Endodermal cell (in vitro differentiated cells): Measurements from ENCODE around the gene PRODH2. TPM values are rescaled to one million over a fixed set of nuclear protein-coding genes. Genes with fewer than 3 reads are reported as not detected.

Experiments
- DNase-seq: peaks from one replicate; pipeline ENCODE4 v3.0.0-alpha.2; 2017
- H3K27ac ChIP-seq: 2 replicates; pipeline ENCODE4 v1.5.1; 2013; ENCODE audit warnings: mild to moderate bottlenecking, low read depth, low read length, moderate library complexity
- H3K27me3 ChIP-seq: 2 replicates; pipeline ENCODE4 v1.6.1; 2013; ENCODE audit warnings: mild to moderate bottlenecking, low read length, moderate library complexity; ENCODE audit not compliant: insufficient read depth, control insufficient read depth, poor library complexity, severe bottlenecking
- H3K36me3 ChIP-seq: 2 replicates; pipeline ENCODE4 v1.7.0; 2013; ENCODE audit warnings: mild to moderate bottlenecking, low read length, moderate library complexity; ENCODE audit not compliant: control insufficient read depth, insufficient read depth
- H3K4me1 ChIP-seq: one replicate; pipeline ENCODE4 v1.7.0; 2013; ENCODE audit warnings: low read length; ENCODE audit not compliant: control insufficient read depth, insufficient read depth
- H3K4me3 ChIP-seq: 2 replicates; pipeline ENCODE4 v1.5.1; 2013; ENCODE audit warnings: mild to moderate bottlenecking, low read length, moderate library complexity
- H3K9ac ChIP-seq: 2 replicates; pipeline ENCODE4 v1.6.1; 2013; ENCODE audit warnings: mild to moderate bottlenecking, low read length, moderate library complexity; ENCODE audit not compliant: poor library complexity, severe bottlenecking; ENCODE audit errors: extremely low read depth
- H3K9me3 ChIP-seq: 2 replicates; pipeline ENCODE4 v1.6.1; 2013; ENCODE audit warnings: mild to moderate bottlenecking, low read length, moderate library complexity; ENCODE audit not compliant: control insufficient read depth
- H3K27ac Mint-ChIP-seq: 2 replicates; pipeline ENCODE4 v1.8.0; 2020; ENCODE audit warnings: mixed read lengths
- H3K27me3 Mint-ChIP-seq: 2 replicates; pipeline ENCODE4 v1.8.0; 2021; ENCODE audit warnings: mild to moderate bottlenecking, mixed read lengths; ENCODE audit not compliant: insufficient read depth
- H3K36me3 Mint-ChIP-seq: 2 replicates; pipeline ENCODE4 v1.8.0; 2020; ENCODE audit warnings: low read depth, mixed read lengths
- H3K4me1 Mint-ChIP-seq: 2 replicates; pipeline ENCODE4 v1.8.0; 2020; ENCODE audit warnings: mixed read lengths
- H3K4me3 Mint-ChIP-seq: 2 replicates; pipeline ENCODE4 v1.8.0; 2020; ENCODE audit warnings: mild to moderate bottlenecking, moderate library complexity, mixed read lengths
- H3K9me3 Mint-ChIP-seq: 2 replicates; pipeline ENCODE4 v1.8.0; 2020; ENCODE audit warnings: mild to moderate bottlenecking, mixed read lengths
- WGBS, 2 experiments: methylation state at CpG; one replicate each; pipeline versions ENCODE4 v1.1.5 to v1.1.7; 2013; ENCODE audit warnings: missing lambda C conversion rate in 2 of 2, mixed read lengths in 1 of 2; ENCODE audit not compliant: insufficient coverage in 1 of 2, insufficient read length in 1 of 2; 5-methylcytosine and 5-hydroxymethylcytosine counted together
- total RNA-seq, 2 donors: library from RNA; stranded (reverse); fragmentation: NEBNext Ultra II Directional in 1 of 2; extraction: Animal tissue kit (Norgen Biotek cat#: 25700) in 1 of 2; gene quantifications; 2 replicates in 1 of 2; 3 replicates in 1 of 2; pipeline ENCODE4 v1.2.1, GENCODE V29; 2021
- TF ChIP-seq, protein P1 (sequence below): fragments of 200-600 bp; sonication (generic); conservative IDR thresholded peaks from 2 replicates; pipeline ENCODE4 v1.5.0; 2021; ENCODE audit warnings: antibody characterized with exemption, mild to moderate bottlenecking

The PRODH2 gene
- total RNA-seq, 2 donors from 2014 or later, result 1.0 to 1.5 TPM

DNA sequence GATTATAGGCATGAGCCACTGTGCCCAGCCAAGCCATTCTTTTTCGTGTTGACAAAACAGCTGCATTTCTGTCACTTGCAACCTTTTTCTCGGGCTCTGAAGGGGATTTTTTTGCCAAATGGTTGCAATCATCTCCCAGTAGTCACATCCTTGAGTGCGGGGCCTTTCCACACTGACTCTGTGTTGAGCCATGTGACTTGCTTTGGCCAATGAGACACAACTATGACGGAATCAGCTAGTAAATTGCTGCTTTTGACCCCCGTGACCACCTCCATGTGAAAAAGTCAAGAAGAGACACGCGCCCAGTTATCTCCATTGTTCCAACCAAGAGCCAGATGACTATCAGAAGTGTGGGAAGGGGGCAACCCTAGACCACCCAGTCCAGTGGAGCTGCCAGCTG lies 21.3 kb upstream of the PRODH2 start:
- peaks cover 55% of the 10 kb centered on the region for H3K27me3 ChIP-seq
- Mint-ChIP-seq H3K9me3 (no peaks in the 10 kb centered on the region), H3K4me3 (no peak overlapping the region), H3K36me3 (no peaks in the 10 kb centered on the region), H3K27me3 (peaks cover 41% of the 10 kb centered on the region), H3K4me1 (no peaks in the 10 kb centered on the region), H3K27ac (no peak overlapping the region)
- no peaks in the 10 kb centered on the region for H3K4me1 ChIP-seq
- H3K4me3 ChIP-seq, result no peak overlapping the region
- no peaks in the 10 kb centered on the region for H3K9me3 ChIP-seq
- H3K27ac ChIP-seq, result no peak overlapping the region
- H3K9ac ChIP-seq, result no peak overlapping the region
- no peak for DNase-seq
- TF ChIP-seq, protein P1, sequence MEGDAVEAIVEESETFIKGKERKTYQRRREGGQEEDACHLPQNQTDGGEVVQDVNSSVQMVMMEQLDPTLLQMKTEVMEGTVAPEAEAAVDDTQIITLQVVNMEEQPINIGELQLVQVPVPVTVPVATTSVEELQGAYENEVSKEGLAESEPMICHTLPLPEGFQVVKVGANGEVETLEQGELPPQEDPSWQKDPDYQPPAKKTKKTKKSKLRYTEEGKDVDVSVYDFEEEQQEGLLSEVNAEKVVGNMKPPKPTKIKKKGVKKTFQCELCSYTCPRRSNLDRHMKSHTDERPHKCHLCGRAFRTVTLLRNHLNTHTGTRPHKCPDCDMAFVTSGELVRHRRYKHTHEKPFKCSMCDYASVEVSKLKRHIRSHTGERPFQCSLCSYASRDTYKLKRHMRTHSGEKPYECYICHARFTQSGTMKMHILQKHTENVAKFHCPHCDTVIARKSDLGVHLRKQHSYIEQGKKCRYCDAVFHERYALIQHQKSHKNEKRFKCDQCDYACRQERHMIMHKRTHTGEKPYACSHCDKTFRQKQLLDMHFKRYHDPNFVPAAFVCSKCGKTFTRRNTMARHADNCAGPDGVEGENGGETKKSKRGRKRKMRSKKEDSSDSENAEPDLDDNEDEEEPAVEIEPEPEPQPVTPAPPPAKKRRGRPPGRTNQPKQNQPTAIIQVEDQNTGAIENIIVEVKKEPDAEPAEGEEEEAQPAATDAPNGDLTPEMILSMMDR, result no peak
- 70 to 72% methylated on average over 7 of the region's 7 CpGs for WGBS, 2 experiments
- no peaks in the 10 kb centered on the region for H3K36me3 ChIP-seq

DNA sequence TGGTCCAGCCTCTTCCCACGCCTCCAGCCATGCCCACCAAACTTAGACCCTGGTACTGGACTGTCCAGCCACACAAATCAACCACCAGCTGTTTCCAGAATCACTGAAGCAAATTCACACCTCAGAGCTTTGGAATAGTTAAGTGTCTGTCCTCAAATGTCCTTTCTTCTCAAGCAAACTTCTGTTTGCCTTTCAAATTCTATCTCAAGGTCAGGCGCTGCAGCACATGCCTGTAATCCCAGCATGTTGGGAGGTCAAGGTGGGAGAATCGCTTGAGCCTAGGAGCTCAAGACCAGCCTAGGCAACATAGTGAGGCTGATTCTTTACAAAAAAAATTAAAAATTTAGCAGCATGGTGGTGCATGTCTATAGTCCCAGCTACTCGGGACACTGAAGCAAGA lies 19.4 kb upstream of the PRODH2 start:
- Mint-ChIP-seq H3K27me3 (peaks cover 34% of the 10 kb centered on the region), H3K4me1 (no peaks in the 10 kb centered on the region), H3K27ac (no peak overlapping the region), H3K36me3 (no peaks in the 10 kb centered on the region), H3K4me3 (no peak overlapping the region), H3K9me3 (no peaks in the 10 kb centered on the region)
- TF ChIP-seq, protein P1, result no peak
- no peaks in the 10 kb centered on the region for H3K4me1 ChIP-seq
- no peaks in the 10 kb centered on the region for H3K9me3 ChIP-seq
- H3K36me3 ChIP-seq, result no peaks in the 10 kb centered on the region
- DNase-seq, result no peak
- no peak overlapping the region for H3K9ac ChIP-seq
- no peak overlapping the region for H3K27ac ChIP-seq
- H3K4me3 ChIP-seq, result no peak overlapping the region
- 72 to 81% methylated on average over 4 of the region's 4 CpGs for WGBS, 2 experiments
- peaks cover 55% of the 10 kb centered on the region for H3K27me3 ChIP-seq

DNA sequence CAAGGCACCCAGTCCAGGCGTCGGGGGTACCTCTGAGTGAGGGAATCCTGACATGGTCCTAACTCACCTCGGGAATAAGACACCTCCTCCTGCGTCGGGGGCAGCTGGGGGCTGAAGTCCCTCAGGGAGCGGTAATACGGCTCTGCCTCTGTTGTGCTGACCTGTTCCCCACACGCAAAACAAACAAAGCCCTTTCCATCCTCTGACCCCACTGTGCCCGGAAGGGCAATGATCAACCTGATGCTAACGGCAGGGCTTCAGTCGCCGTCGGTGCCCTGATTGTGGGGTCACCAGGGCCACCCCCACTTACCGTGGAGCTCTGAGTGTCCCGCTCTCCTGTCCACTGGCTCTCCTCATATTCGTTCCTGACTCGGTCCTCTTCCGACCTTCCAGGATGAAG lies 18.3 kb upstream of the PRODH2 start:
- no peak for DNase-seq
- H3K27me3 Mint-ChIP-seq, result peaks cover 28% of the 10 kb centered on the region
- no peaks in the 10 kb centered on the region for H3K9me3 Mint-ChIP-seq
- H3K36me3 ChIP-seq, result no peaks in the 10 kb centered on the region
- no peak overlapping the region for H3K4me3 ChIP-seq
- no peak overlapping the region for H3K27ac ChIP-seq
- TF ChIP-seq, protein P1, result no peak
- no peak overlapping the region for H3K9ac ChIP-seq
- no peaks in the 10 kb centered on the region for H3K9me3 ChIP-seq
- H3K4me1 Mint-ChIP-seq, result no peaks in the 10 kb centered on the region
- no peak overlapping the region for H3K4me3 Mint-ChIP-seq
- no peaks in the 10 kb centered on the region for H3K4me1 ChIP-seq
- H3K27ac Mint-ChIP-seq, result no peak overlapping the region
- peaks cover 48% of the 10 kb centered on the region for H3K27me3 ChIP-seq
- 76% methylated on average over 8 to 18 of the region's 18 CpGs for WGBS, 2 experiments
- H3K36me3 Mint-ChIP-seq, result no peaks in the 10 kb centered on the region
